HK-2 (cell line): ENCODE measurements around the gene B4GALT5.

ENCODE experiments used
- DNase-seq: peaks from one replicate; pipeline ENCODE4 v3.0.0-alpha.2; 2018; ENCODE audit not compliant: unreplicated experiment

Gene B4GALT5

DNA sequence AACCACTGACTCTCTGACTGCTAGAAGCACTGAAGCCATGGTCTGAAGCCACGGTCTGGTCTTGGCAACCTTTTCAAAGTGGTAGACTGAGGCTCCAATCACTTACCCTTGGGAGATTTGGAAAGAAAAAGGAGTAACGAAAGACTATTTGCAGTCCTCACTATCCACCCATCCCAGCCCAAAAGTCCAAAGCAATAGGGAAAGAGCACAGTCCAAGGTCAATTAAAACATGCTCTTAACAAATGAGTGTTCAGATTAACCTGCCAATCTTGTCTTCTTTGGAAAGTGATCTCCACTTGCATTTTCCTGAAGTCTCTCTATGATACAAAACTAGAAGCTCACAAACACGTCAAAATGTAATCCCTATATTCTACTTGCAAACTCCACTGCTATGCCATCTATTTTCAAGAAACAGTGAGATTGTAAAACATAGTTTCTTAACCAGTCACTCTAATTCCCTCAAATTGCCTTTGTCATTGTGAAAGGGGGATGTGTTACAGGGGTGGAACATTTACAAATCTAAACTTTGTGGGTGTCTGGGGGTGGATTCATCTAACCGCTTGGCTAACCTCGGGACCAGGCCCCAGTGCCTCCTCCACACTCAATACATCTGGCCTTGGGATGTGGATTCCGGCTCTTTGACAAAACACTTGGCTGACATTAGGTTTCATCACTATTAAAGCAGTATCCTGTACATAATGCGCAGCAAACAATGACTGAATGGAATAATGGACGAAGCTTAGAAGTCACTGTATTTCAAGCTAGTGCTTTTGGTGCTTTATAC, 56.4 kb downstream of the B4GALT5 start:
- no peak for DNase-seq

DNA sequence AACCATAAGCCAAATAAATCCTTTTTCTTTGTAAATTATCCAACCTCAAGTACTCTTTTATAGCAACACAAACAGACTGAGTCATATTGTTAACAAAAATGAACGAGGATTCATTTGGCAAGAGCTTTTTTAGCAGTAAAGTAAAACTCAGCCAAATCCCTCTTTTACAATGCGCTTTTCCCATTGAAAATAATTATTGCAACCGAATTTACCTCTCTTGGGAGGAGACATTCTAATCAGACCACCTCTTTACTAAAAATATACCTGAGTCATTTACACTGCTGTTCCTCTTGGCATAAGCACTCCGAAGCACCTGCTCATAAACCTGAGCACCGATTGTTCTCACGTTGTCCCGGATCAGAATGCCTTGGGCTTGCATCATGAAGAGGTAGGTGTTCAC, 57.4 kb downstream of the B4GALT5 start:
- DNase-seq, result no peak

DNA sequence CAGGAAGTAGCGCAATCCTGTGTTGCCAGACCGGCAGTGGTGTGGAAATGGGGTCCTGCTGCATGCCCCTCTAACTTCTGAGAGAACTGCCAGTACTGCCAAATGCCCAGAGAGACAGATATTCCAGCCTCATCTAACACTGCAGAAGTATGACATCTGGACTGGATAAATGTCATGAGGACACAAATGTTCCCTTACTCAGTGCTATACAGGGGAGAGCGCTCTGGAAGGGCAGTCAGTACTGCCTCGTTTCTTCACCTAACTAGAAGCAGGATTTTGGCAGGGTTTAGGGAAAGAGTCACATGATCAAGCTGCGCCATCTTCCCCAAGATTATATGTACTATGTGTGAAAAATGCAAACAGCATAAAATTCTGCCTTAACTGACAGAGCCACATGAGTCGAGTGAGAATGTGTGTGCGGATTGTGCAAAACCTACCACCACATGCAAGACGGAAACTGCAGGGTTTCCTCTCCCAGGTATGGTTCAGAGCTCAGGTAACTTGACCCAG, 59.7 kb downstream of the B4GALT5 start:
- DNase-seq, result no peak

DNA sequence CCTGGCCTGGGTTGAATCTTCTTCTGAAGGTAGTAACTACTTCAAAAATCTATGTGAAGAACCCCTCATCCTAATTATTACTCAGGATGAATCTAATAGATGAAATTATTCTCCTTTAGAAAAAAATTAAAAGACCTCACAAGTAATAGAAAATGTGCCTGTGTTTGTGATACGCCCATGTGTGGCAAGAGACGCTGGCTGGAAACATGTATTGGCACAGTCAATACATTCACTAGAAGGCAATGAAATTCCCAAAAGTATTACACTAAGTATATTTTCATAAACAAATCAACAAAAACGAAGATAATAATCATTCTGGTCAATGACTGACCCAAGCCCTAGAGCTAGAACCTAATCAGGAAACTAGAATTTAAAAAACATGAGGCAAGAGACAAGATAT, 64.0 kb downstream of the B4GALT5 start:
- DNase-seq, result no peak

DNA sequence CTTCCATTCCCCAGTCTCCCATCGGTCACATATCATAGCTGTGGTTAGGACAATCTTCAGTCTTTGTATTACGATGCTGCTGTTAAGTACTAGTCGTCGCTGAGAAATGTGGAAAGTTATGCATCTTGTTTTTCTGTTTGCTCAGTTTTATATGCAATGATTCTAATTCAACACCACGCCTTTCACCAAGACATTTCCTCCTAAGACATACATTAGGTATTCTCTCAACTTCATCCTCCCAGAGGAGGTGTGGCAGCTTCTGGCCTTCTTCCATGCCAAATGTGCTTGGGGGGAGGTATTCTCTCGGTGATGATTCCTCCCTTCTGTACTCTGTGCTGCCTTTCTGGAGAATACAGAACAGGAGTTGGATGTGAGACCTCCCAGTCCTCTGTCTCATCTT, 66.1 kb downstream of the B4GALT5 start:
- DNase-seq, result no peak

DNA sequence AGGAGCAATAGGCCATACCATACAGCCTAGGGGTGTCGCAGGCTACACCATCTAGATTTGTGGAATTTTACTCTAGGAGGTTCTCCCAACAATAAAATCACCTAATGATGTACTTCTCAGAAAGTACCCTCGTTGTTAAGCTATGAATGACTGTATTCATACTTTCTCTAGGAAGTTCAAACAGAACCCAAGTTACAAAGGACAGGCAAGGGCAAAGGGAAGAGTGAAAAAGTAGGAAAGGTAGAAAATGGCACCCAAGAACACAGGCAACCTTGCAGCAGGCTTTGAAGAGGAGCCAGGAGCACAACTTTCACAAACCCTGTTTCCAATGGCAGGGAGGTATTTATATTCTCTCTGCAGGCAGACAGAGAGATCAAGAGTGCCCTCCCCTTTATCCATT, 67.2 kb downstream of the B4GALT5 start:
- DNase-seq, result no peak

DNA sequence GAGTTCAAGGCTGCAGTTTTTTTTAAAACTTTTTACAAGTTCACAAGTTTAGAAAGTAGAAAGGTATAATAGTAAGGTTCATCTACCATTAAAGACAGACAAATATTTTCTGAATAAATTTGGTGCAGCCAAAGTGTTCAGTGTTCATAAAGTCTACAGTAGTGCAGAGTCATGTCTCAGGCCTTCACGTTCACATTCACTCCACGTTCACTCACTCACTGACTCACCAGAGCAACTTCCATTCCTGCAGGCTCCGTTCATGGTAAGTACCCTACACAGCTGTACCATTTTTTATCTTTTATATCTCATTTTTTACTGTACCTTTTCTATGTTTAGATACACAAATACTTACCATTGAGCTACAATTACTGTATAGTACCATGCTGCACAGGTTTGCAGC, 67.6 kb downstream of the B4GALT5 start:
- no peak for DNase-seq

DNA sequence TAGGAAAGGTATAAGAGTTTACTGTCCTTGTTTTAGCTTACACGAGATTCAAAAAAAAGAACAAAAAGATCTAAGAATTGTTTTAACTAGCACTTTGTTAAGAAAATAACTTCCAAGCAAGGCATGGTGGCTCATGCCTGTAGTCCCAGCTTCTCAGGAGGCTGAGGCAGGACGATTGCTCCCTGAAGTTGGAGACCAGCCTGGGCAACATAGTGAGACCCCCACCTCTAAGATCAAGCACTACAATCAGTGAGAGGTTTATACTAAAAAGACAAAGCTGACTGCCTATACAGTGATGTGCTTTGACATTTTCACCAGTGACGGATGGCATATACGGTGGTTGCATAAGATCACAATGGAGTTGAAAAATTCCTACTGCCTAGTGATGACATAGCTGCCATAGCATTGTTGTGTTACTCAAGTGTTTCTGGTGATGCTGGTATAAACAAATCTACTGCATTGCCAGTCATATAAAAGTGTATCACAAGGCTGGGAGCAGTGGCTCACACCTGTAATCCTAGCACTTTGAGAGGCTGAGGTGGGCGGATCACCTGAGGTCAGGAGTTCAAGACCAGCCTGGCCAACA, 68.6 kb downstream of the B4GALT5 start:
- no peak for DNase-seq

DNA sequence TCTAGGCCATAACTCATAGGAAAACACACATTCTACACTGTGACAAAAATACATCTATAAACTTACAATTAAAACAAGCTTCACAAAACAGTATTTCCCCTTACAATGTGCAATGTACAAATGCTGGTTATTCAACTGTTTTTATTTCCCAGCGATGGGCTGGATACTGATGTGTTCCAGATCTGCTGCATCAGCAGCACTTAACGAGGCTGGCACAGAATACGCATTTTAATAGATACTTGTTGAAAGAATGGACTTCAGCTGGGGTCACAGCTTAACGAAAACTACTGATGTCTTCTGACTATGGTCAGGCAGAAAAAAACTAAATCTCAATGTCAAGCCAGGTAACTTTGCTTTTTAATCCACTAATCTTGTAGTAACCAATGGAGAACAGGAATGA, 70.9 kb downstream of the B4GALT5 start:
- no peak for DNase-seq

DNA sequence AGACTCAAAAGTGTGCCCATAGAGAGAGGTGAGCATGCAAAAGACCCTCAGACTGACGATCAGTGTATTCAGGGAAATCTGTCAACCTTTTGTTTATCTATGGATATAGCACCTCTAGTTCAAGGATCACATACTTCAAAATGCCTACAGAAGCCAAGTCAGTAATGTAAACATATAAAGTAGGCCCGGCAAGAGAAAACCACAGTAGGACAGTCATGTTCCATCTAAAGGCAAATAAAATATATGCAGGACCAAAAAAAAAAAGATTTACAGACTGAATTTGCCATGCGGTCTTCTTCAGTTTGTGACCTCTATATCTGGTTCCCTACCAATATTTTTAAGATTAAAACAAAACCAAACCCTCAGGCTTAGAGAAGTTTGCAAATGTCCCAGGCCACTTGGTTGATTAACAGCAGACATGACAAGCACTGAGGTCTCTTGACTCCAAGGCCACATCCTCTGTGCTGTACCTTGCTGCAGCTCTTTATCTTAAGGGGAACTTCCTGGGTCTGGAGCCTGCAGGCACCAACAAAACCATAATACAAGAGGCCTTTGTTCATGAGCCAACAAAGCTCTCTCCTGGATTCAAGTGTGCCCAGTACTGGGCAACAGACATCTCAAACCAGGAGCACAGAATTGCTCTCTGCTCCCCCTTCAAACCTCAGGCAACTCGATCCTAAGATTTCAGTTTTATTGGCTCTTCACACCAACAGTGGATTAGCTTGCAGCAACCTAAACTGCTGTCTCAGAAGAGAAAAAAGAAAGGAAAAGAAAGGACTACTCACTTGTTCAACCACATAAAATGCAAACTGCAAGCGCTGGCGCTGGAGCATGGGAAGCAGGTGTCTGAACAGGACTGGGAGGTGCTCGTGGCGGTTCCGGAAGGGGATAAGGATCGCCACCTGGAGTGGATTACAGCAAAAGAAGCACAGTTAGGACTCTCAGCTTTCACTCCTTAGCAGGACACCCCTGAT, 71.7 kb downstream of the B4GALT5 start:
- no peak for DNase-seq

DNA sequence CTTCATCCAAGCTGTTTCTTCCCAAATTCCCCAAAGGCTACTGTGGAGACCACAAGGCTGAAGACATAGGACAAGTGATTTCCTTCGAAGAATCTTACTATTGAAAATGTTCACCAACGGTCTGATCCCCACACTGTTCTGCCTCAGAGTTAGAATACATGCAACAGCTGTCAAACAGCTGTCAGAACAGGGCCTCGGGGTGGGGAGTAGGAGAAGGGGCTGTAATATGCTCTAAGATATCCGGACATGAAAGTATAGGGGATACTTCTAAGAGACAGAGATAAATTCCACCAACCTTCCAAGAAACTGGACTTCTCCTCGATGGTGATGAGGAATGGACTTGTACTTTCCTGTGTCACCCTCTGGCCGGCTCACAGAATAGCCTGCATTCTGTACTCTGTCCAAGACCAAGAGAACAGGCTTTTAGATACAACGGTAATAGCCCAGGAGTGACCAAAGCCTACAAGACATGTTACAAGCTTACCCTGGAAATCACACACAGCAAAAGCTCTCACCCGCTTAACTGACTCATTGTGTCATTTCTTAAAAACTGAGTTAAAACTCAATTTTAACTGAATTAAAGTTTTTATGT, 76.5 kb downstream of the B4GALT5 start:
- no peak for DNase-seq

DNA sequence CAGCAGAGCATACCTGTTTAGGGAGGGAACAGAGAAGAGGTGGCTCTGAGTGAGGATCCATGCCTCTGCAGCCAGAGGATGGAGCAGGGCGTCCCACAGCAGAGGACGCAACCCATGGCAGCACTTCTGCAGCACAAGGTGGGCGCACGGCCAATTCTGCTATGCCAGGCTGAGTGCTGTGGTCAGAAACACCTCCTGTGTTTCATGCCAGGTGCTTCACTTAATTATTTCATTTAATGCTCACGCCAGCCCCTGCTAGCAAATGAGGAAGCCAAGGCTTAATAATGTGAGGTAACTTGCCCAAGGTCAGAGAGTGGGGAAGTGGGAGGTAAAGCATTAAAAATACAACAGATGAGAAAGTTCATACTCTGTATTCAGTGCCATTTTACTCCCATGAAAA, 77.2 kb downstream of the B4GALT5 start:
- DNase-seq, result no peak

DNA sequence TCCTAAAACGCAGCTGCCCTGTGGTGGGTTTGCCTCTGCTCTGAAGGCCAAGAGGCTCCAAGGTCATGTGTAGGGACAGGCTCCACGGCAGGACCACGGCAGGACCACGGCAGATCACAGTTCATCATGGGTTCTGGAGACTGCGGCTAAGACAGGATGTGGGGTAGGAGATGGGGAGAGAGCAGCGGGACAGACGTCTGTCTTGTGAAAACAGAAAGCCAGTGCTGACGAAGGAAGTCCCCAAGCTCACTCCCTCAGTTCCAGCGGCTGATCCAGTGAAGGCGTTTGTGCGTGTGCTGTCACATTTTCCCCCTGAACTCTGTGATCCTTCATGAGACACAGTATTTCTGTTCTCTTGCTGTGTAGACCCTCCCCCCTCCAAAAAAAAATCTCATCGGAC, 77.8 kb downstream of the B4GALT5 start:
- DNase-seq, result no peak

DNA sequence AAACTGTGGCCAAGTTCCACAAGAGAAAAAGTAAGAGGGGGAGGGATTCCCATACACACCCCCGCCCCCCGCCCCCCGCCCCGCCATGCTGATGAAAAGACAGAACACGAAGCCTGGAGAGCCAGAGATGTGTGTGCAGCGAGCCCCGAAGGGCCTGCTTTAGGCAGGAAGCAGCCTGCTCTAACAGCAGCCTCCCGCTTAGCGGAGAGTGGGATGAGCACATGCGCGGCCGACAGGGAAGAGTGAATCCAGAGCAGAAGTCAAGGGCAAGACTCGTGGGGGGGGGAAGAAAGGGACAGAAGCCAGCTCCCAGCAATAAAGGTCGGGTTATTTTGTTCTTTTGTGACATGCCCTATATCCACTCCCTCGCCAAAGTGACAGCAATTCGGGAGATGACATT, 78.5 kb downstream of the B4GALT5 start:
- DNase-seq, result no peak

DNA sequence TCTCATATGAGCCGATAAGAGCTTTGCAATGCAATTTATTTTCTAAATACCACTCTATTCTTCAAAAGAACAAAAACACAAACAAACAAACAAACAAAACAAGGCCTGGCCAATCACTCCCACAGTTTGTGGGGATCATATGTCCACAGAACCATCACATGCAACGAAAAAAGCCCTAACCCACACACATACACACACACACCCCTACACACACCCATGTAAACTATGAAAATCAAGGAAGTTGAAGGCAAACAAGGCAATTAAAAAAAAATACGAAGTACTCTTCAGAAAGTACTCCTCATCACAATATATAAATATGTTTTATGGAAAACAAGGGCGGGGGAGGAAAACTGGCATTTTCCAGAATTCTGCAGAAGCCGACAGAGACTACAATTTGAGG, 79.6 kb downstream of the B4GALT5 start:
- no peak for DNase-seq

DNA sequence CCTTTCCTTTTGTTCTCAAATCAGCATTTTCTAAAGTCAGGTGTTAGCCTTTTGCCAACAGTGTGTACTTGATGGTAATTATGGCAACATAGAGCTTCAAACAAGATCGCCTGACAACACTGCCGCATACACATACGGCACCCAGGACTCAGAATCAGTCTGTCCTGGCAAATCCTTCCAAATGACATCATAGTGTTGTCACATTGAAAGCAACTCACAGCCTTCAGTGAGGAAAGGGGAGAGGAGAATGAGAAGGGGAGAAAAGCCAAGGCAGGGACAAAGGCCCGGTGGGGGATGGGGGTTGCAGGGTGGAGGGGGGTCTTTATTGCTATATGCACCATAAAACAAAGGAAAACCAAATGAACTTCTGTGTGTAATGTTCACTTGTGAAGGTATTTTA, 80.0 kb downstream of the B4GALT5 start:
- DNase-seq, result no peak

DNA sequence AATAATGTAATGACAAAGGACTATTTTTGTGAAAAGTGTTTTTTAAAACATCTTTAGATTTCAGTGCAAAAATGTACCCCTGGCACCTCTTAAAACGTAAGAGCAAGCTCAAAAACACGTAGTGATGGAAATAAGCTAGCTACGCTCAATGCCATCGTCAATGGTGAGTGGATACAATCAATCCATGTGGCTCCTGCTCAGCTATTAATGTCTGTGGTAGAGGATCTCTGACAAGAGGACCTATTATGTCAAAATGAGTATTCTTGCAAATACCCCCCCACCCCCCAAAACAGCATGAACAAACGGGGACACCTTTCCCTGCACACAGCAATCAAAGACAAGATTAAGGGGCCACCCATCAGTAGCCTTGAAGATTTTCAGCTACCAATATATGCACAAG, 80.7 kb downstream of the B4GALT5 start:
- DNase-seq, result no peak

DNA sequence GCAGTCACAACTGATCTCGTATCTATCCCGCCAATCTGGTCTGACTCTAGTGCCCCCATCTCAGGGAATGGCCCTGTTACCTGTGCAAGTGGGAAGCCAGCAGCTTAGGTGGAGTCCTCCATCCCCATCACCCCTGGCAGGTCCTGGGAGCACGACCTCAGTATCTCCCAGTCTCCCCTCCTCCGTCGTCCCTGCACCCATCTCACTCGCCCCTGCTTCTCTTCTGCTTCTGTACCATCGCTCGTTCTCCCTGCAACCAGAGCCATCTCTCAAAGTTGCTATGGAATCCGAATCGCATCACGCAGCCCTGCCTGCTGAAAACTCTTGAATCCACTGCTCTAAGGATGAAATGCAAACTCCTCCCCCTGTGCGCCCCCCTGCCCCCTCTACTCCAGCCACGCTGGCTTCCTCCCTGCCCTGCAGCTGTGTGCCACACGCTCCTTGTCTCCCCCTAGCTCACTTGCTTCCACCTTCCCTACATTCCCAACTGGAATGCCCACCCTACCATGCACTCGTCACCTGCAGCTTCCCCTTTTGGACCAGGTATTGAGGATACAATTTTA, 81.7 kb downstream of the B4GALT5 start:
- no peak for DNase-seq

DNA sequence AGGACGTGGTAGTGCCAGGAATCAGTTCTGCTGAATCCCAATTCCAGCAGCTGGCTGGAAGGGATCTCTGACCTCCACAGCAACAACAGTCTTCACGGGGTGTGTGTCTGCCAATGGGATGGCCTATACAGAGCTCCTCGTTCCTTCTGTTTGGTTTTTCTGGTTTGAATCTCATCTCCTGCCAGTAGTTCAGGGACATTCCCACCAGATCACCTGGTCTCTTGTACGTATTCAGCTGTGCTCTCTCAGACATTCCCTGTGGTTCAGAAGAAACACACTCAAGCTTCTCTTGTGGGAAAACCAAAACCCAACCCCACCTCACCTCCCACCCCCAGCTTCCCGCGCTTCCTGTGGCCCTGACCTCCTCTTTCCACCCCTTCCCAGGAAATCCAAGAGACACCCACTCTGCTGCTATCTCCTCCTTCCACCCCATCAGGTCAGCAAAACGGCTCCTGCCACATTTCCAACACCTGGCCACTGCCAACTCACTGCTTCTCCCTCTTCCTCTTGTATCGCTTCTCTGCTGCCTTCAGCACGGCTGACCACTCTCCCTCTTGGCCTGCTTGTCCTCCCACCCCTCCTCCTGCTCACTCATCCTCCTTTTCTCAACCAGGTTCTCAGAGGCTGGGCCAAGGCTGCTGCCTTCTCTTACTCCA, 82.5 kb downstream of the B4GALT5 start:
- no peak for DNase-seq

DNA sequence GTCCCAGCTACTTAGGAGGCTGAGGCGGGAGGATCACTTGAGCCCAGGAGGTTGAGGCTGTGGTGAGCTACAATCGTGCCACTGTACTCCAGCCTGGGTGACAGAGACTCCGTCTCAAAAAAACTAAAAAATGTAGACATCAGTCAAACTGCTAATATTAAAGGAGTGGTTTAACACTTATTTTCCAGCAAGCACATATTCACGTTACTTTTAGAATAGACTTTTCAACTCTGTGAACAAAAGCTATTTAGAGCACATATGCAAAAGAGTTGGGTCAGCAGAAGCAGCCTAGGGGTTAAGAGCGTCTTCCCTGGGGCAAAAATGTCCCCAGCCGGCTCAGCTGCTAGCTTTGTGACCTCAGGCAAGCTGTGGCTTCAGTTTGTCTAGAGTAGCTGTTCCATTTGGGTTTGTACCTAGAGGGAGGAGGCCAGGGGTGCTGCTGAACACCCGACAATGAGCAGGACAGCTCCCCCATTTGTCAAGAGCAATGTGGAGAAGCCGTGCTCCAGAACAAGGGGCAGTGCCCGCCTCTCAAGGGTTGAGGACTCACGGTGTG, 83.2 kb downstream of the B4GALT5 start:
- DNase-seq, result no peak

DNA sequence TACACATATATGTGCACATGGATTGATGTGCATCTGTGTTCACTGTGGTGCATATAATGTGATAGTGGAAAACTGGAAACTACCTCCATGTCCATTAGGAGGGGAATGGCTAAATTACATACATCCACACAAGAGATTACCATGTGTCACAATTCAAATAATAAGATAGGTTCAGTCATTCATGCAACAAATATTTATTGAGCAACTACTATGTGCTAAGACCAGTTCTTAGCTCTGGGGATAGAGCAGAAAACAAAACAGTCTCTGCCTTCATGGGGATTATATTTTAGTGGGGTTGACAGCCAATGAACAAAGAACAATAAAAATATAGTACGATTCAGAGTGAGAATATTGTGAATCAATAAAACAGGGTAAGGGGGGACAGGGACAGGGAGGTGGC, 84.1 kb downstream of the B4GALT5 start:
- DNase-seq, result no peak
